ENCODE results near the gene NBPF11. TPM values are rescaled to one million over a fixed set of nuclear protein-coding genes. Genes with fewer than 3 reads are reported as not detected.
"Not testable (repeated sequence)": the region's sequence is repeated elsewhere in the genome, so short reads cannot be mapped to it uniquely, and the experiment has no call there.

Gene NBPF11
- total and polyA plus RNA-seq, 2 of the 8 experiments (the other 6 are each of a cell fraction or from before 2014, with no cell fraction given) = 8.7 to 9.2 TPM

DNA sequence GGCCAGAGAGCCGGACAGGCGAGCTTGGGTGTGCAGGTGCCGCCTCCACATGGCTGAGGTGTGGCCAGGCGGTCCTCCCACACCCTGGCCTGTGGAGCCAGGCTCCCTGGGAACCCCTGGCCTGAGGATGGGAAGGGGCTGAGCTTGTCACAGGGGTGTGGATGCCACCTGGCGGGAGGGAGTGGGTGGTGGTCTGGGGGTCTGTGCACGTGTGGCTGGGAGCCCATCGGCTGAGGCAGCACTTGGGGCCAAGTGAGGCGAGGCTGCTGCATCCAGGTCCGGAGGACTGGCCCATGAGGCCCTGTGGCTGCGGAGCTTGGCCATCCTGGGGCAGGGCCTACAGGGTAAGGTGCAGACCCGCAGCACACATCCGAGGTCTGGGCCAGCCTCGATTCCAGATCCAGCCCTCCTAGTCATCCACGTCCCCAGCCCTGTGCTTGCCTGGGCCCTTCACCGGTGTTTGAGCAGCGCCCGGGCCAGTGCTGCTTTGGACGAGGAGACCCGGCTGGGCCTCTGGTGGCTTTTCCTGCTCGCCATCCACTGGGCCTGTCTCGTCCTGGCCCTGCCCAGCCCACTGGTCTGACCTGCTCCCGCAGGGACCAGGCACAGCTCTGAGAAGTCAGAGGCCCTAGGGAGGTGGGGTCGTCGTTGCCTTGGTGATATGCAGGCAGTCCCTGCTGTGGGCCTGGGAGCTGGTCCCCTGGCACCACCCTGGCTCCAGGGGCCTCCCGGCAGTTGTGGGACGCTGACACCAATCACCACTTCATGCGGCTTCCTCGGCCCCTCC lies 4.8 kb downstream of the NBPF11 start:
- H3K23ac ChIP-seq (ENCODE audit: insufficient read length); H3K14ac ChIP-seq (ENCODE audit: insufficient read length); H4K20me1 ChIP-seq (replicated peaks in 1 of 2; ENCODE audit: control insufficient read depth in 1 of 2, insufficient read depth in 2 of 2, low read length in 2 of 2); H3K79me2 ChIP-seq (ENCODE audit: control insufficient read depth in 1 of 2, insufficient read depth in 2 of 2, low read length in 2 of 2); H4K8ac ChIP-seq (ENCODE audit: extremely low read depth, insufficient read depth, low read length); DNase-seq (ENCODE audit: low read depth in 1 of 2, low spot score in 2 of 2); H3K4ac ChIP-seq (replicated peaks; ENCODE audit: insufficient read length, low read depth, low read length); H2BK20ac ChIP-seq (ENCODE audit: low read length); CTCF ChIA-PET (ENCODE audit: partially characterized antibody); H2BK12ac ChIP-seq (ENCODE audit: low read depth, low read length); H2BK15ac ChIP-seq (ENCODE audit: low read length); H4K5ac ChIP-seq (ENCODE audit: insufficient read length, low read depth, low read length); H3K4me3 ChIP-seq (ENCODE audit: extremely low read depth in 1 of 4, insufficient read depth in 2 of 4, low read depth in 3 of 4, low read length in 4 of 4); H2AFZ ChIP-seq (ENCODE audit: low read length); H3K79me1 ChIP-seq (ENCODE audit: low read depth, low read length); H3K27ac ChIP-seq (ENCODE audit: low read depth, low read length); H3K9me3 ChIP-seq (ENCODE audit: insufficient read depth in 2 of 2, low read depth in 1 of 2, low read length in 1 of 2); H4K91ac ChIP-seq (replicated peaks; ENCODE audit: insufficient read length, low read length); H3K4me1 ChIP-seq (replicated peaks in 1 of 4; ENCODE audit: control insufficient read depth in 3 of 4, insufficient read depth in 4 of 4, low read length in 3 of 4); H3K23me2 ChIP-seq (ENCODE audit: low read depth, low read length); H2BK120ac ChIP-seq (replicated peaks; ENCODE audit: low read depth, low read length); H2BK5ac ChIP-seq (ENCODE audit: low read depth, low read length); H3K56ac ChIP-seq (replicated peaks; ENCODE audit: insufficient read length, low read depth, low read length); H3K9ac ChIP-seq (replicated peaks in 1 of 4; ENCODE audit: extremely low read depth in 1 of 4, low read depth in 3 of 4, low read length in 3 of 4); H3K36me3 ChIP-seq (ENCODE audit: control insufficient read depth in 2 of 4, insufficient read depth in 4 of 4, low read length in 3 of 4); H3K4me2 ChIP-seq (ENCODE audit: insufficient read depth in 1 of 2, low read depth in 2 of 2, low read length in 2 of 2); FAIRE-seq; H3K27me3 ChIP-seq (replicated peaks in 1 of 4; ENCODE audit: control insufficient read depth in 3 of 4, extremely low read depth in 1 of 4, insufficient read depth in 3 of 4, low read length in 3 of 4); H3K18ac ChIP-seq (ENCODE audit: extremely low read depth, low read length); H2AK5ac ChIP-seq (ENCODE audit: low read depth, low read length); POLR2A ChIA-PET (ENCODE audit: partially characterized antibody): not testable (repeated sequence)
- WGBS, 2 experiments (ENCODE audit: extremely low coverage in 1 of 2, insufficient coverage in 1 of 2, insufficient read length in 1 of 2, insufficient replicate concordance in 2 of 2, low coverage in 1 of 2, low lambda C conversion rate in 2 of 2, missing lambda C conversion rate in 1 of 2) = 94% methylated on average over 13 of the region's 28 CpGs; no CpG with 5 or more reads in 1 of the 2 experiments

All from H1 (cell line).